ENCODE measurements around the gene ABLIM2. TPM values are rescaled to one million over a fixed set of nuclear protein-coding genes. Genes with fewer than 3 reads are reported as not detected.
"Not testable (repeated sequence)": the region's sequence is repeated elsewhere in the genome, so short reads cannot be mapped to it uniquely, and the experiment has no call there.

Gene ABLIM2
- total RNA-seq, 3 donors from 2014 or later (not counting 1 experiment from before 2014, with no cell fraction given) = 0.71 to 2.8 (median 1.3) TPM

GRCh38 chr4:7945709-7946380 lies 212.8 kb downstream of the ABLIM2 start:
- TF ChIP-seq CTCF (IDR thresholded peaks at IDR 0.05) = no peak
- ATAC-seq (no peak), DNase-seq (no peak)
- intact Hi-C loops (cut with micrococcal nuclease) = no loop called here
- 74% methylated on average over 14 of the region's 14 CpGs for WGBS (ENCODE audit: insufficient coverage)
- H3K9me3 Mint-ChIP-seq = no peaks in the 10 kb centered on the region
- Histone ChIP-seq H3K27me3 (ENCODE audit: control insufficient read depth, insufficient read depth, low read length) (no peaks in the 10 kb centered on the region), H3K9me3 (ENCODE audit: control insufficient read depth, insufficient read depth, low read length) (no peaks in the 10 kb centered on the region), H3K36me3 (ENCODE audit: control insufficient read depth, insufficient read depth, low read length) (no peaks in the 10 kb centered on the region), H3K27ac (ENCODE audit: low read length) (no peak overlapping the region), H3K4me1 (ENCODE audit: control insufficient read depth, insufficient read depth, low read length) (no peaks in the 10 kb centered on the region), H3K4me3 (ENCODE audit: low read length) (no peak overlapping the region)
- no peak overlapping the region for H3K4me3 Mint-ChIP-seq
- peaks cover 0 to 11% of the 10 kb centered on the region in 2 donors for H3K4me1 Mint-ChIP-seq
- H3K27ac Mint-ChIP-seq = no peak overlapping the region
- H3K27me3 Mint-ChIP-seq (ENCODE audit: low read depth in 2 of 2) = peaks cover 10 to 11% of the 10 kb centered on the region in 2 donors
- no peaks in the 10 kb centered on the region for H3K36me3 Mint-ChIP-seq

GRCh38 chr4:7944599-7945220 lies 213.9 kb downstream of the ABLIM2 start:
- H3K4me1 Mint-ChIP-seq = peaks cover 0 to 11% of the 10 kb centered on the region in 2 donors
- H3K9me3 Mint-ChIP-seq = no peaks in the 10 kb centered on the region
- no peak overlapping the region for H3K27ac ChIP-seq (ENCODE audit: low read length)
- no peak overlapping the region for H3K4me3 ChIP-seq (ENCODE audit: low read length)
- no peaks in the 10 kb centered on the region for H3K36me3 ChIP-seq (ENCODE audit: control insufficient read depth, insufficient read depth, low read length)
- ATAC-seq (no peak), DNase-seq (no peak)
- WGBS (ENCODE audit: insufficient coverage) = 96% methylated on average over 3 of the region's 5 CpGs
- H3K27me3 Mint-ChIP-seq (ENCODE audit: low read depth in 2 of 2) = peaks cover 10 to 11% of the 10 kb centered on the region in 2 donors
- no peaks in the 10 kb centered on the region for H3K27me3 ChIP-seq (ENCODE audit: control insufficient read depth, insufficient read depth, low read length)
- H3K36me3 Mint-ChIP-seq = no peaks in the 10 kb centered on the region
- peaks cover 4% of the 10 kb centered on the region for H3K4me1 ChIP-seq (ENCODE audit: control insufficient read depth, insufficient read depth, low read length)
- intact Hi-C loops (cut with micrococcal nuclease) = no loop called here
- no peak for TF ChIP-seq CTCF (IDR thresholded peaks at IDR 0.05)
- no peak overlapping the region for H3K4me3 Mint-ChIP-seq
- H3K9me3 ChIP-seq (ENCODE audit: control insufficient read depth, insufficient read depth, low read length) = no peaks in the 10 kb centered on the region
- no peak overlapping the region for H3K27ac Mint-ChIP-seq

- intact Hi-C loops (cut with micrococcal nuclease); H3K27me3 Mint-ChIP-seq (ENCODE audit: low read depth in 2 of 2); H3K27ac ChIP-seq (ENCODE audit: low read length); H3K4me1 ChIP-seq (ENCODE audit: control insufficient read depth, insufficient read depth, low read length); DNase-seq; H3K4me1 Mint-ChIP-seq; ATAC-seq; H3K36me3 Mint-ChIP-seq; H3K4me3 Mint-ChIP-seq; H3K9me3 Mint-ChIP-seq; H3K9me3 ChIP-seq (ENCODE audit: control insufficient read depth, insufficient read depth, low read length); H3K36me3 ChIP-seq (ENCODE audit: control insufficient read depth, insufficient read depth, low read length); H3K27me3 ChIP-seq (ENCODE audit: control insufficient read depth, insufficient read depth, low read length); H3K27ac Mint-ChIP-seq; H3K4me3 ChIP-seq (ENCODE audit: low read length): not testable (repeated sequence)
- WGBS (ENCODE audit: insufficient coverage) = 88% methylated on average over 4 of the region's 4 CpGs
Measured at GRCh38 chr4:7943688-7944087, 214.9 kb downstream of the ABLIM2 start.

GRCh38 chr4:7943211-7943610 lies 215.4 kb downstream of the ABLIM2 start:
- Histone ChIP-seq H3K4me3 (ENCODE audit: low read length) (no peak overlapping the region), H3K4me1 (ENCODE audit: control insufficient read depth, insufficient read depth, low read length) (peaks cover 13% of the 10 kb centered on the region), H3K36me3 (ENCODE audit: control insufficient read depth, insufficient read depth, low read length) (no peaks in the 10 kb centered on the region), H3K27ac (ENCODE audit: low read length) (no peak overlapping the region), H3K9me3 (ENCODE audit: control insufficient read depth, insufficient read depth, low read length) (no peaks in the 10 kb centered on the region), H3K27me3 (ENCODE audit: control insufficient read depth, insufficient read depth, low read length) (peaks cover 2% of the 10 kb centered on the region)
- no peaks in the 10 kb centered on the region for H3K9me3 Mint-ChIP-seq
- H3K36me3 Mint-ChIP-seq = no peaks in the 10 kb centered on the region
- H3K27ac Mint-ChIP-seq = no peak overlapping the region
- H3K4me1 Mint-ChIP-seq = peaks cover 2 to 9% of the 10 kb centered on the region in 2 donors
- WGBS (ENCODE audit: insufficient coverage) = 73% methylated on average over 7 of the region's 8 CpGs
- H3K27me3 Mint-ChIP-seq (ENCODE audit: low read depth in 2 of 2) = no peaks in the 10 kb centered on the region
- TF ChIP-seq CTCF (IDR thresholded peaks at IDR 0.05) = no peak
- no peak overlapping the region for H3K4me3 Mint-ChIP-seq
- DNase-seq (no peak), ATAC-seq (no peak)
- intact Hi-C loops (cut with micrococcal nuclease) = no loop called here
